HCT116 (cell line): ENCODE data around the gene CRIM1. TPM values are rescaled to one million over a fixed set of nuclear protein-coding genes. Genes with fewer than 3 reads are reported as not detected.

Experiments used
- ATAC-seq: fragments of 200-7000 bp; cut with Tn5 transposase; 2 replicates; pipeline ENCODE4 v1.9.1; 2020; ENCODE audit warnings: mild to moderate bottlenecking, moderate library complexity
- BruUV-seq: library from RNA; stranded (reverse); fragments of 400-500 nt; replicated peaks from 2 replicates; lab custom pipeline; 2021; lab: Mats Ljungman, UMichigan
- CTCF ChIA-PET: fragments of 300-600 bp; sonication (Branson Sonifier 250); formaldehyde crosslinking; loops from one replicate; lab custom pipeline; 2021; ENCODE audit warnings: antibody characterized with exemption; lab: Charles Lee
- POLR2A ChIA-PET: fragments of 300-600, 350-600 bp; sonication (Branson Sonifier 250); formaldehyde crosslinking; loops from one replicate; lab custom pipeline; 2021; ENCODE audit warnings: antibody characterized with exemption; lab: Charles Lee
- RAD21 ChIA-PET, 2 experiments: fragments of 300-600 bp; sonication (Branson Sonifier 250); formaldehyde crosslinking; loops; one replicate each; lab custom pipeline; 2023; ENCODE audit warnings: low total read pairs in 2 of 2; ENCODE audit not compliant: uncharacterized antibody in 2 of 2, unreplicated experiment in 2 of 2, low non-redundant PET in 1 of 2; lab: Charles Lee
- DNase-seq: peaks from one replicate; pipeline ENCODE4 v3.0.0-alpha.2; 2010; ENCODE audit warnings: low read depth, low spot score
- H2AFZ ChIP-seq: fragments of 200-600 bp; shearing (Covaris generic), sonication (generic); 2 replicates; pipeline ENCODE4 v1.6.1; 2017; ENCODE audit warnings: low read depth, mixed run types, mixed read lengths, antibody characterized with exemption, low read length; ENCODE audit not compliant: poor library complexity, severe bottlenecking
- H3K27ac ChIP-seq: 2 replicates; pipeline ENCODE4 v1.5.1; 2012; ENCODE audit warnings: low read depth, low read length
- H3K27me3 ChIP-seq: fragments of 200-600 bp; sonication (generic); 2 replicates; pipeline ENCODE4 v1.6.1; 2016; ENCODE audit warnings: mixed run types, low read length, mixed read lengths; ENCODE audit not compliant: insufficient read depth
- H3K36me3 ChIP-seq, 2 experiments: fragments of 200-500 bp in 1 of 2; fragments of 200-600 bp in 1 of 2; sonication (Bioruptor generic) in 1 of 2; sonication (generic) in 1 of 2; 2 replicates each; pipeline versions ENCODE4 v1.5.1 to v1.6.1; 2014 to 2016; ENCODE audit warnings: low read length in 2 of 2, inconsistent platforms in 1 of 2, mixed read lengths in 1 of 2, mixed run types in 1 of 2; ENCODE audit not compliant: insufficient read depth in 2 of 2, control insufficient read depth in 1 of 2
- H3K4me1 ChIP-seq, 2 experiments: fragments of 200-600 bp in 1 of 2; sonication (generic) in 1 of 2; 2 replicates each; pipeline versions ENCODE4 v1.5.1 to v1.6.1; 2012 to 2017; ENCODE audit warnings: low read length in 2 of 2, inconsistent platforms in 1 of 2, mild to moderate bottlenecking in 1 of 2, mixed read lengths in 1 of 2, mixed run types in 1 of 2, moderate library complexity in 1 of 2; ENCODE audit not compliant: insufficient read depth in 2 of 2, control insufficient read depth in 1 of 2
- H3K4me2 ChIP-seq: fragments of 200-600 bp; sonication (generic); 2 replicates; pipeline ENCODE4 v1.6.1; 2017; ENCODE audit warnings: mixed run types, low read length, mixed read lengths
- H3K4me3 ChIP-seq, 2 experiments: fragments of 200-600 bp in 1 of 2; sonication (generic) in 1 of 2; replicated peaks in 1 of 2; 2 replicates each; pipeline ENCODE4 v1.5.1; 2011 to 2016; ENCODE audit warnings: low read length in 2 of 2, control low read depth in 1 of 2, low read depth in 1 of 2, mild to moderate bottlenecking in 1 of 2, mixed read lengths in 1 of 2, mixed run types in 1 of 2
- H3K79me2 ChIP-seq: fragments of 200-600 bp; sonication (generic); 2 replicates; pipeline ENCODE4 v1.6.1; 2017; ENCODE audit warnings: mild to moderate bottlenecking, mixed run types, low read length, moderate library complexity, mixed read lengths; ENCODE audit not compliant: insufficient read depth
- H3K9ac ChIP-seq: fragments of 200-600 bp; sonication (generic); 2 replicates; pipeline ENCODE4 v1.6.1; 2016; ENCODE audit warnings: low read length, mixed read lengths
- H3K9me2 ChIP-seq: fragments of 200-600 bp; sonication (generic), shearing (Covaris generic); 2 replicates; pipeline ENCODE4 v1.6.1; 2017; ENCODE audit warnings: mixed run types, mild to moderate bottlenecking, moderate library complexity; ENCODE audit not compliant: insufficient read depth
- H3K9me3 ChIP-seq, 2 experiments: fragments of 200-500 bp in 1 of 2; fragments of 200-600 bp in 1 of 2; sonication (Bioruptor generic) in 1 of 2; sonication (generic) in 1 of 2; 2 replicates each; pipeline ENCODE4 v1.6.1; 2014 to 2017; ENCODE audit warnings: low read length in 2 of 2, mixed read lengths in 2 of 2, inconsistent platforms in 1 of 2, low read depth in 1 of 2, mild to moderate bottlenecking in 1 of 2, mixed run types in 1 of 2, moderate library complexity in 1 of 2; ENCODE audit not compliant: control insufficient read depth in 1 of 2, insufficient read depth in 1 of 2
- H4K20me1 ChIP-seq: fragments of 200-600 bp; sonication (generic), shearing (Covaris generic); 2 replicates; pipeline ENCODE4 v1.6.1; 2017; ENCODE audit warnings: mixed run types, mild to moderate bottlenecking, moderate library complexity; ENCODE audit not compliant: insufficient read depth
- CEBPB ChIP-seq: IDR thresholded peaks from 2 replicates; pipeline ENCODE4 v1.6.1; 2012; ENCODE audit warnings: low read depth
- EGR1 ChIP-seq: IDR thresholded peaks from 2 replicates; pipeline ENCODE4 v1.6.1; 2012; ENCODE audit warnings: low read depth
- ELF1 ChIP-seq: IDR thresholded peaks from 2 replicates; pipeline ENCODE4 v1.6.1; 2012; ENCODE audit warnings: low read depth, borderline replicate concordance
- EZH2 ChIP-seq: fragments of 200-600 bp; sonication (generic); IDR thresholded peaks from 2 replicates; pipeline ENCODE4 v1.6.1; 2017; ENCODE audit warnings: antibody characterized with exemption, mixed run types
- EZH2phosphoT487 ChIP-seq: fragments of 200-600 bp; IDR thresholded peaks from 2 replicates; pipeline ENCODE4 v1.6.1; 2018; ENCODE audit warnings: antibody characterized with exemption, borderline replicate concordance
- JUND ChIP-seq: IDR thresholded peaks from 2 replicates; pipeline ENCODE4 v1.6.1; 2012
- POLR2A ChIP-seq: IDR thresholded peaks from 2 replicates; pipeline ENCODE4 v1.7.0; 2011; ENCODE audit warnings: borderline replicate concordance; ENCODE audit not compliant: insufficient read depth, insufficient read length; ENCODE audit errors: extremely low read depth
- POLR2AphosphoS5 ChIP-seq: IDR thresholded peaks from 2 replicates; pipeline ENCODE4 v1.6.1; 2011; ENCODE audit warnings: mild to moderate bottlenecking, low read depth, low read length, moderate library complexity
- RAD21 ChIP-seq: IDR thresholded peaks from 2 replicates; pipeline ENCODE4 v1.6.1; 2012; ENCODE audit warnings: low read depth, mild to moderate bottlenecking
- SIN3A ChIP-seq: IDR thresholded peaks from 2 replicates; pipeline ENCODE4 v1.6.1; 2012; ENCODE audit warnings: low read depth
- SP1 ChIP-seq: IDR thresholded peaks from 2 replicates; pipeline ENCODE4 v1.6.1; 2012; ENCODE audit warnings: low read depth
- SRF ChIP-seq: IDR thresholded peaks from 2 replicates; pipeline ENCODE4 v1.6.1; 2012; ENCODE audit warnings: low read depth
- TCF7L2 ChIP-seq: IDR thresholded peaks from 2 replicates; pipeline ENCODE4 v1.7.0; 2011; ENCODE audit warnings: borderline replicate concordance, inconsistent platforms; ENCODE audit not compliant: insufficient read depth, insufficient read length; ENCODE audit errors: extremely low read depth
- YY1 ChIP-seq: IDR thresholded peaks from 2 replicates; pipeline ENCODE4 v1.6.1; 2011; ENCODE audit warnings: low read length, low read depth, moderate library complexity, mild to moderate bottlenecking; ENCODE audit not compliant: insufficient replicate concordance; ENCODE audit errors: extremely low read depth
- ZFX ChIP-seq: fragments of 450-650 bp; IDR thresholded peaks from 2 replicates; pipeline ENCODE4 v1.6.1; 2017
- ZNF274 ChIP-seq: fragments of 200-500 bp; sonication (Bioruptor generic); IDR thresholded peaks from 2 replicates; pipeline ENCODE4 v1.6.1; 2014; ENCODE audit warnings: mild to moderate bottlenecking, low read depth, low read length, inconsistent platforms
- intact Hi-C: fragments of 100-400 bp; cut with micrococcal nuclease; formaldehyde crosslinking; loops from 2 replicates; pipeline ENCODE4 v1.10.0; 2022
- total RNA-seq: library from RNA; stranded (reverse); gene quantifications from one replicate; pipeline ENCODE4 v1.2.1, GENCODE V29; 2021; ENCODE audit not compliant: unreplicated experiment
- TF ChIP-seq, protein P1 (sequence below), 3 experiments: fragments of 200-600 bp in 1 of 3; sonication (generic) in 1 of 3; IDR thresholded peaks in 2 of 3; conservative IDR thresholded peaks in 1 of 3; 2 replicates each; pipeline ENCODE4 v1.5.1; 2012 to 2017; ENCODE audit warnings: low read depth in 2 of 3, low read length in 2 of 3, antibody characterized with exemption in 1 of 3, borderline replicate concordance in 1 of 3, control low read depth in 1 of 3, mild to moderate bottlenecking in 1 of 3, mixed read lengths in 1 of 3, mixed run types in 1 of 3, moderate library complexity in 1 of 3; ENCODE audit not compliant: insufficient read depth in 1 of 3
- TF ChIP-seq, protein P2 (sequence below): IDR thresholded peaks from 2 replicates; pipeline ENCODE4 v1.6.1; 2011; ENCODE audit warnings: mild to moderate bottlenecking, low read length, moderate library complexity; ENCODE audit not compliant: insufficient replicate concordance; ENCODE audit errors: extremely low read depth
- TF ChIP-seq, protein P3 (sequence below): IDR thresholded peaks from 2 replicates; pipeline ENCODE4 v1.6.1; 2012
- TF ChIP-seq, protein P4 (sequence below): IDR thresholded peaks from 2 replicates; pipeline ENCODE4 v1.6.1; 2012

The CRIM1 gene
- total RNA-seq, 1 experiment from 2014 or later, result 27.2 TPM

DNA sequence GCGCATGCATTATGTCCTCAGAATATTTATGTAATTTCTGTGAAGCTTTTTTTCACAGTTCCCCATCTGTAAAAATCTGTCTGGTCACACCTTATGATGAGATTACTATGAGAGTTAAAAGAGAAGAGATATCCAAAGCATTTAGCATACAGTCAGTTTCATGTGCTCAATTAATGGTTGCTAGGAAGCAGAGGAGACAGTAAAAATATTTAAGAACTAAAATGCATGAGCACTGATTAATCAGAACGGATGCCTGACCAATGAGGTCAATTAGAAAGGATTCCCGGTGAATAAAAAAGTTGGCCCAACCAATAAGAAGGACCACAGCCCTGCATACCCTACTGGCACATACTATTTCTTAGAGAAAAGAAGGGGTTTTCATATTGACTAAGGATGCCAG is 12.0 kb upstream of the CRIM1 start:
- Histone ChIP-seq H3K79me2 (no peaks in the 10 kb centered on the region), H3K4me1 (peaks cover 3 to 10% of the 10 kb centered on the region in 2 experiments; a peak in 2 of 4 replicates), H3K4me3 (no peak overlapping the region), H3K4me2 (no peak overlapping the region), H3K36me3 (no peaks in the 10 kb centered on the region), H4K20me1 (no peaks in the 10 kb centered on the region), H2AFZ (no peak overlapping the region), H3K9ac (no peak overlapping the region), H3K27ac (no peak overlapping the region), H3K9me2 (no peaks in the 10 kb centered on the region), H3K27me3 (no peaks in the 10 kb centered on the region), H3K9me3 (no peaks in the 10 kb centered on the region)
- DNase-seq (no peak), ATAC-seq (no peak)
- no TSS peak for BruUV-seq
- ChIA-PET CTCF (no interaction called here), RAD21 (no interaction called here), POLR2A (no interaction called here)
- TF ChIP-seq EZH2phosphoT487, result no peak
- no peak for TF ChIP-seq EGR1
- no peak for TF ChIP-seq POLR2AphosphoS5
- no peak for TF ChIP-seq CEBPB
- no peak for TF ChIP-seq SRF
- no peak for TF ChIP-seq ELF1
- TF ChIP-seq POLR2A, result no peak
- TF ChIP-seq, protein P1, sequence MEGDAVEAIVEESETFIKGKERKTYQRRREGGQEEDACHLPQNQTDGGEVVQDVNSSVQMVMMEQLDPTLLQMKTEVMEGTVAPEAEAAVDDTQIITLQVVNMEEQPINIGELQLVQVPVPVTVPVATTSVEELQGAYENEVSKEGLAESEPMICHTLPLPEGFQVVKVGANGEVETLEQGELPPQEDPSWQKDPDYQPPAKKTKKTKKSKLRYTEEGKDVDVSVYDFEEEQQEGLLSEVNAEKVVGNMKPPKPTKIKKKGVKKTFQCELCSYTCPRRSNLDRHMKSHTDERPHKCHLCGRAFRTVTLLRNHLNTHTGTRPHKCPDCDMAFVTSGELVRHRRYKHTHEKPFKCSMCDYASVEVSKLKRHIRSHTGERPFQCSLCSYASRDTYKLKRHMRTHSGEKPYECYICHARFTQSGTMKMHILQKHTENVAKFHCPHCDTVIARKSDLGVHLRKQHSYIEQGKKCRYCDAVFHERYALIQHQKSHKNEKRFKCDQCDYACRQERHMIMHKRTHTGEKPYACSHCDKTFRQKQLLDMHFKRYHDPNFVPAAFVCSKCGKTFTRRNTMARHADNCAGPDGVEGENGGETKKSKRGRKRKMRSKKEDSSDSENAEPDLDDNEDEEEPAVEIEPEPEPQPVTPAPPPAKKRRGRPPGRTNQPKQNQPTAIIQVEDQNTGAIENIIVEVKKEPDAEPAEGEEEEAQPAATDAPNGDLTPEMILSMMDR (IDR thresholded peaks at IDR 0.05 in 2 of 3, conservative IDR thresholded peaks at IDR 0.05 in 1 of 3; ENCODE audit: borderline replicate concordance in 1 of 3, insufficient read depth in 1 of 3, low read depth in 2 of 3, low read length in 2 of 3), result no peak
- no peak for TF ChIP-seq RAD21
- no peak for TF ChIP-seq TCF7L2
- no peak for TF ChIP-seq JUND
- no peak for TF ChIP-seq ZNF274
- no peak for TF ChIP-seq YY1
- no peak for TF ChIP-seq SIN3A
- TF ChIP-seq, protein P2, sequence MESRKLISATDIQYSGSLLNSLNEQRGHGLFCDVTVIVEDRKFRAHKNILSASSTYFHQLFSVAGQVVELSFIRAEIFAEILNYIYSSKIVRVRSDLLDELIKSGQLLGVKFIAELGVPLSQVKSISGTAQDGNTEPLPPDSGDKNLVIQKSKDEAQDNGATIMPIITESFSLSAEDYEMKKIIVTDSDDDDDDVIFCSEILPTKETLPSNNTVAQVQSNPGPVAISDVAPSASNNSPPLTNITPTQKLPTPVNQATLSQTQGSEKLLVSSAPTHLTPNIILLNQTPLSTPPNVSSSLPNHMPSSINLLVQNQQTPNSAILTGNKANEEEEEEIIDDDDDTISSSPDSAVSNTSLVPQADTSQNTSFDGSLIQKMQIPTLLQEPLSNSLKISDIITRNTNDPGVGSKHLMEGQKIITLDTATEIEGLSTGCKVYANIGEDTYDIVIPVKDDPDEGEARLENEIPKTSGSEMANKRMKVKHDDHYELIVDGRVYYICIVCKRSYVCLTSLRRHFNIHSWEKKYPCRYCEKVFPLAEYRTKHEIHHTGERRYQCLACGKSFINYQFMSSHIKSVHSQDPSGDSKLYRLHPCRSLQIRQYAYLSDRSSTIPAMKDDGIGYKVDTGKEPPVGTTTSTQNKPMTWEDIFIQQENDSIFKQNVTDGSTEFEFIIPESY, result no peak
- TF ChIP-seq ZFX, result no peak
- TF ChIP-seq, protein P3, sequence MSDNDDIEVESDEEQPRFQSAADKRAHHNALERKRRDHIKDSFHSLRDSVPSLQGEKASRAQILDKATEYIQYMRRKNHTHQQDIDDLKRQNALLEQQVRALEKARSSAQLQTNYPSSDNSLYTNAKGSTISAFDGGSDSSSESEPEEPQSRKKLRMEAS, result no peak
- TF ChIP-seq, protein P4, sequence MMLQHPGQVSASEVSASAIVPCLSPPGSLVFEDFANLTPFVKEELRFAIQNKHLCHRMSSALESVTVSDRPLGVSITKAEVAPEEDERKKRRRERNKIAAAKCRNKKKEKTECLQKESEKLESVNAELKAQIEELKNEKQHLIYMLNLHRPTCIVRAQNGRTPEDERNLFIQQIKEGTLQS, result no peak
- no peak for TF ChIP-seq SP1
- no peak for TF ChIP-seq EZH2
- intact Hi-C loops, result no loop called here
